Measurements from ENCODE around the gene VWA1. TPM values are rescaled to one million over a fixed set of nuclear protein-coding genes. Genes with fewer than 3 reads are reported as not detected.

The VWA1 gene, protein sequence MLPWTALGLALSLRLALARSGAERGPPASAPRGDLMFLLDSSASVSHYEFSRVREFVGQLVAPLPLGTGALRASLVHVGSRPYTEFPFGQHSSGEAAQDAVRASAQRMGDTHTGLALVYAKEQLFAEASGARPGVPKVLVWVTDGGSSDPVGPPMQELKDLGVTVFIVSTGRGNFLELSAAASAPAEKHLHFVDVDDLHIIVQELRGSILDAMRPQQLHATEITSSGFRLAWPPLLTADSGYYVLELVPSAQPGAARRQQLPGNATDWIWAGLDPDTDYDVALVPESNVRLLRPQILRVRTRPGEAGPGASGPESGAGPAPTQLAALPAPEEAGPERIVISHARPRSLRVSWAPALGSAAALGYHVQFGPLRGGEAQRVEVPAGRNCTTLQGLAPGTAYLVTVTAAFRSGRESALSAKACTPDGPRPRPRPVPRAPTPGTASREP
- 10 to 100 TPM; 13.0 to 44.8 (median 35.7) TPM for total RNA-seq

DNA sequence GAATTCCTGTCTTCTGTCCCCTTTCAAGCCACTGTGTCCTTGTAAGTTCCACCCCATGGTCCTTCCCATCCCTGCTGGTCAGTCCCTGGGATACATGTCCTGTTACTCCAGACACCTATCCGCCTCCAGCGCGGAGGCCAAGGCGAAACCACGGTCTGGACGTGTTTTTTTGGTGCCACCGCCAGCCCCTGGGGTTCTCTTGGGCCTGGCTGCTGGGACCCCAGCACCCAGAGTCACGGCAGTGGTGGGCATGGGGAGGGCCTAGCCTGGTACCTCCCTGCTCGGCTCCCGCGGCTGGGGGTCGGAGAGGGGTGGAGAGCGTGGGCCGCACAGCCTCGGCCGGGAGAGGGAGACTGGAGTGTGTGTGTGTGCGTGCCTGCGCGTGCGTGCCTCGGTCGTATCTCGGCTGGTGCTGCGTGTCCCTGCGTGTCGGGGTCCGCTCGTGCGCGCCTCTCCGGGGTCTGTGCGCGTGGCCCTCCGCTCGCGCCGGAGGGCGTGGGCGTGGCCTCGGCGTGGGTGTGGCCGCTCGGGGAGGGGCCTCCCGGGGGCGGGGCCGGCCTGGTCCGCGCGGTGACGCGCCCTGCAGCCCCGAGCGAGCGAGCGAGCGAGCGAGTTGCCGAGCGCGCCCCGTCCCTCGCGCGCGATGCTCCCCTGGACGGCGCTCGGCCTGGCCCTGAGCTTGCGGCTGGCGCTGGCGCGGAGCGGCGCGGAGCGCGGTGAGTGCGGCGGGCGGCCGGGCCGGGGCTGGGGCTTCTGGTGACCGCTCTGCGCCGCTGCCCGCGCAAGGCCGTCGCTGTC lies at the start of gene VWA1:
Gene VWA1 (plus strand): TSS at position 585 of the 798 bp plus-strand sequence. CDS start 59 bp downstream, at position 644.
- H3K36me3 ChIP-seq: no peaks in the 10 kb centered on the region
- H3K27me3 ChIP-seq: no peaks in the 10 kb centered on the region
- H3K27ac ChIP-seq: peak within 1 kb of the TSS; percentile 95 to 99
- TF ChIP-seq, protein P1, sequence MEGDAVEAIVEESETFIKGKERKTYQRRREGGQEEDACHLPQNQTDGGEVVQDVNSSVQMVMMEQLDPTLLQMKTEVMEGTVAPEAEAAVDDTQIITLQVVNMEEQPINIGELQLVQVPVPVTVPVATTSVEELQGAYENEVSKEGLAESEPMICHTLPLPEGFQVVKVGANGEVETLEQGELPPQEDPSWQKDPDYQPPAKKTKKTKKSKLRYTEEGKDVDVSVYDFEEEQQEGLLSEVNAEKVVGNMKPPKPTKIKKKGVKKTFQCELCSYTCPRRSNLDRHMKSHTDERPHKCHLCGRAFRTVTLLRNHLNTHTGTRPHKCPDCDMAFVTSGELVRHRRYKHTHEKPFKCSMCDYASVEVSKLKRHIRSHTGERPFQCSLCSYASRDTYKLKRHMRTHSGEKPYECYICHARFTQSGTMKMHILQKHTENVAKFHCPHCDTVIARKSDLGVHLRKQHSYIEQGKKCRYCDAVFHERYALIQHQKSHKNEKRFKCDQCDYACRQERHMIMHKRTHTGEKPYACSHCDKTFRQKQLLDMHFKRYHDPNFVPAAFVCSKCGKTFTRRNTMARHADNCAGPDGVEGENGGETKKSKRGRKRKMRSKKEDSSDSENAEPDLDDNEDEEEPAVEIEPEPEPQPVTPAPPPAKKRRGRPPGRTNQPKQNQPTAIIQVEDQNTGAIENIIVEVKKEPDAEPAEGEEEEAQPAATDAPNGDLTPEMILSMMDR (IDR thresholded peaks at IDR 0.05): no peak
- TF ChIP-seq POLR2AphosphoS5 (IDR thresholded peaks at IDR 0.05): no peak
- no peak for TF ChIP-seq POLR2A (IDR thresholded peaks at IDR 0.05)
- H3K9me3 ChIP-seq: no peaks in the 10 kb centered on the region
- H3K4me3 ChIP-seq: peak within 1 kb of the TSS; percentile 48 to 86 (median 63)
- H3K4me1 ChIP-seq: peaks cover 39 to 58% of the 10 kb centered on the region in 2 donors
- intact Hi-C loops (cut with DNase I; ENCODE audit: low total_unique reads): no loop called here
- peak in 1 of 2 donors; percentile 62 for DNase-seq (ENCODE audit: low spot score in 2 of 2)

DNA sequence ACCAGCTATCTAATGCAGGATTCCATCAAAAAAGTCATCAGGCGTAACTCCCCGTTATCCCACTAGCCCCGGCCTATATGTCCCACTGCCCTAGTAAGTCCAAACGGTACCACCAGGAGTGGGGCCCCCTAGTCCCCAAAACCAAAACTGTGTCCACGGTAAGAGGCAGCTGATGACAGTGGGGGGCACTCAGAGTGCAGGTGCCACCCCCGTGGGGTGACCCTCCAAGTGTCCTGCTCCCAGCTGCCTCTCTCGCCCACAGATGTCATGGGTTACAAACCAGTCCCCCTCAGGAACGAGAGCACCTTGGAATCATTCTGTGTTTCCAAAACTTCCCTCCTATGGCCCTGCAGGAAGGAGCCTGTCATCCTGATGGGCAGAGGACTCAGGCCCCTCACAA lies 49.6 kb upstream of the VWA1 start:
- intact Hi-C loops (cut with DNase I; ENCODE audit: low total_unique reads): no loop called here
- Histone ChIP-seq H3K36me3 (peaks cover 17% of the 10 kb centered on the region), H3K4me3 (no peak overlapping the region), H3K27ac (no peak overlapping the region), H3K4me1 (no peaks in the 10 kb centered on the region), H3K9me3 (no peaks in the 10 kb centered on the region), H3K27me3 (no peaks in the 10 kb centered on the region)
- DNase-seq (ENCODE audit: low spot score in 2 of 2): no peak
- TF ChIP-seq POLR2A (IDR thresholded peaks at IDR 0.05) (no peak), POLR2AphosphoS5 (IDR thresholded peaks at IDR 0.05) (no peak)
- TF ChIP-seq, protein P1 (IDR thresholded peaks at IDR 0.05): no peak

DNA sequence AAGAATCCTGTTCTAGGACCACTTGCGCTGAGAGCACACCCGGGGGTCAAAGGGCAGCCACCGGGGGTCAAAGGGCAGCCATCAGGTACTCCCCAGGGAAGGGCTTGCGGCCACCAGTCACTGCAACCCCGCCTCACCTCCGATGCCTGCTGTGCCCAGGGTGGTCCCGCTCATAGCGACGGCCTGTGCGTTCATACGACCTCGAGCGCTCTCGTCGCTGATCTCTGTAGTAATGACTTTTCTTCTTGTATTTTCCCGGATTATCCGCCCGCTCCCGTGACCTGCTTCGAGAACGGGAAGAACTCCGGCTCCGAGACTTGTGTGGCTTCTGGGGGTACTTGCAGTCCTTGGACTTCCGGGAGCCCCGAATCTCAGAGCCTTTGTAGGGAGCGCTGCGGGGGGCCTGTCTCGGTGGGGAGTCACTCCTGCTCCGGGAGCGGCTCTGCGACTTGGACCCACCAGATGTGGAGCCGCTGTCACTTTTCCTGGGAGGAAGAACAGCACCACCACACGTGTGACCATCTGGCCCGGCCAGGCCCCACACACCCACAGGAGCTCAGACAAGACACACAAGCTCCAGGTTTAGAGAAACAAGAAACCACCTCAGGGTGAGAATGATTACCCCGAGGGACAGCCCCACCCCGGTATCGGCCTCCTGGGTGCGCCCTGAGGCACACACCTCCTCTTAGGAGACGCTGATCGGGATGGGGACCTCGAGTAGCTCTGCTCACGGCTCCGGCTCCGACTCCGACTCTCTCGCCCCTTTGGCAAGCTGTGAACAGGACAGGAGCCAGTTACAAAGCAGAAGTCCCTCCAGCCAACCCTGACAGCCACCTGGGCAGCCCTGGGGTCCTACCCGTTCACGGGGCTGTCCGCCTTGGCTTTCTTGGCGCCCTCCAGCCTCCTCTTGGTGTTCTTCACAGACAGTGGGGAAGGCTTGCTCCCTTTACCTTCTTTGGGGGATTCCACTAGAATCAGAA lies 48.1 kb upstream of the VWA1 start:
- no peaks in the 10 kb centered on the region for H3K9me3 ChIP-seq
- no peak for DNase-seq (ENCODE audit: low spot score in 2 of 2)
- no peak overlapping the region for H3K4me3 ChIP-seq
- H3K27me3 ChIP-seq: no peaks in the 10 kb centered on the region
- intact Hi-C loops (cut with DNase I; ENCODE audit: low total_unique reads): no loop called here
- no peak overlapping the region for H3K27ac ChIP-seq
- no peaks in the 10 kb centered on the region for H3K4me1 ChIP-seq
- peaks cover 23% of the 10 kb centered on the region for H3K36me3 ChIP-seq
- TF ChIP-seq, protein P1 (IDR thresholded peaks at IDR 0.05): no peak

DNA sequence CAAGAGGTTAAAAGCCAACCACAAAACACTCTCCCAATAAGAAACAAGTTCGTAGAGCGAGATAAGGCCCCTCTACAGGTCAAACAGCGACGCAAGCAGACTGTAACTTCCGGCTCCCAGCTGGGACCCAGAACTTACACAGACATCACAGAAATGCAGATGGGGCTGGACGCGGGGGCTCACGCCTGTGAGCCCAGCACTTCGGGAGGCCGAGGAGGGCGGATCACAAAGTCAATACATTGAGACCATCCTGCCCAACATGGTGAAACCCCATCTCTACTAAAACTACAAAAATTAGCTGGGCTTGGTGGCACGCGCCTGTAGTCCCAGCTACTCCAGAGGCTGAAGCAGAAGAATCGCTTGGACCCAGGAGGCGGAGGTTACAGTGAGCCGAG lies 47.4 kb upstream of the VWA1 start:
- H3K4me1 ChIP-seq: no peaks in the 10 kb centered on the region
- intact Hi-C loops (cut with DNase I; ENCODE audit: low total_unique reads): no loop called here
- TF ChIP-seq POLR2A (IDR thresholded peaks at IDR 0.05) (no peak), POLR2AphosphoS5 (IDR thresholded peaks at IDR 0.05) (no peak)
- TF ChIP-seq, protein P1 (IDR thresholded peaks at IDR 0.05): no peak
- H3K36me3 ChIP-seq: peaks cover 27% of the 10 kb centered on the region
- no peaks in the 10 kb centered on the region for H3K27me3 ChIP-seq
- no peak for DNase-seq (ENCODE audit: low spot score in 2 of 2)
- H3K27ac ChIP-seq: no peak overlapping the region
- H3K9me3 ChIP-seq: no peaks in the 10 kb centered on the region
- H3K4me3 ChIP-seq: no peak overlapping the region

Data from breast epithelium (tissue), 4 donors.